Pancreas (tissue), 8 donors: ENCODE measurements around the gene S100A9. TPM values are rescaled to one million over a fixed set of nuclear protein-coding genes. Genes with fewer than 3 reads are reported as not detected.

ENCODE experiments used
- polyA plus RNA-seq, 2 donors: library from polyadenylated mRNA; stranded (reverse); fragments of 200-250 nt; gene quantifications; one replicate each; pipeline ENCODE4 v1.2.3, GENCODE V29; 2013
- total RNA-seq, 6 donors: library from RNA; stranded (reverse); fragmentation: NEBNext Ultra II Directional in 4 of 6; extraction: Animal tissue kit (Norgen Biotek cat#: 25700) in 4 of 6; gene quantifications; one replicate each; pipeline versions ENCODE4 v1.2.1 to v1.2.4, GENCODE V29; 2021 to 2023
- donor health status: healthy with polysubstance abuse.
- donor health status: DM: no; HTN: no; CAD: no; lungs with moderate emphysema.
- donor health status: DM: no; HTN: no; CAD: no.
- donor health status: Bipolar disorder and iron deficiency.
- donor health status: DM: yes; HTN: yes; CAD: no.
- donor health status: DM: no; HTN: no; CAD: no.
- donor health status: DM: no; HTN: no; CAD: no.
- donor health status: DM: yes; HTN: yes; CAD: no.

Gene S100A9
- total and polyA plus RNA-seq, 8 donors = 3.9 to 79.6 (median 36.8) TPM

Other genes with a start within 250 kb of the S100A9 start
- under 1 TPM in 1 of 6 donors, not detected in 5; 0.35 TPM for gene SPRR2F, start 244.3 kb upstream of the S100A9 start, total RNA-seq
- gene SPRR2F, start 244.3 kb upstream of the S100A9 start, polyA plus RNA-seq = not detected
- not detected for gene SPRR2G, start 207.0 kb upstream of the S100A9 start, total RNA-seq
- gene SPRR2G, start 207.0 kb upstream of the S100A9 start, polyA plus RNA-seq = not detected
- not detected for gene LELP1, start 154.4 kb upstream of the S100A9 start, total RNA-seq
- gene LELP1, start 154.4 kb upstream of the S100A9 start, polyA plus RNA-seq = not detected
- not detected for gene PRR9, start 140.3 kb upstream of the S100A9 start, total RNA-seq
- gene PRR9, start 140.3 kb upstream of the S100A9 start, polyA plus RNA-seq = not detected
- gene LORICRIN, start 98.2 kb upstream of the S100A9 start, total RNA-seq = not detected
- not detected for gene LORICRIN, start 98.2 kb upstream of the S100A9 start, polyA plus RNA-seq
- gene PGLYRP3, start 44.9 kb upstream of the S100A9 start, total RNA-seq = not detected
- gene PGLYRP3, start 44.9 kb upstream of the S100A9 start, polyA plus RNA-seq = not detected
- gene PGLYRP4, start 9.0 kb upstream of the S100A9 start, total RNA-seq = under 1 TPM in 1 of 6 donors, not detected in 5; 0.37 TPM
- not detected for gene PGLYRP4, start 9.0 kb upstream of the S100A9 start, polyA plus RNA-seq
- 1 to 10 TPM in 3 of 6 donors, under 1 TPM in 2, not detected in 1; 0.44 to 3.3 (median 1.1) TPM for gene S100A12, start 17.8 kb downstream of the S100A9 start, total RNA-seq
- 1 to 10 TPM; 2.6 to 5.2 TPM for gene S100A12, start 17.8 kb downstream of the S100A9 start, polyA plus RNA-seq
- gene S100A8, start 33.2 kb downstream of the S100A9 start, total RNA-seq = 10 to 100 TPM in 3 of 6 donors, 1 to 10 TPM in 3; 2.0 to 36.1 (median 12.1) TPM
- 10 to 100 TPM; 26.1 to 41.9 TPM for gene S100A8, start 33.2 kb downstream of the S100A9 start, polyA plus RNA-seq
- gene S100A7A, start 58.7 kb downstream of the S100A9 start, total RNA-seq = not detected
- not detected for gene S100A7A, start 58.7 kb downstream of the S100A9 start, polyA plus RNA-seq
- gene S100A7, start 102.8 kb downstream of the S100A9 start, total RNA-seq = not detected
- not detected for gene S100A7, start 102.8 kb downstream of the S100A9 start, polyA plus RNA-seq
- 100 to 1,000 TPM in 2 of 6 donors, 10 to 100 TPM in 4; 21.4 to 264 (median 61.8) TPM for gene S100A6, start 178.1 kb downstream of the S100A9 start, total RNA-seq
- gene S100A6, start 178.1 kb downstream of the S100A9 start, polyA plus RNA-seq = 100 to 1,000 TPM; 304 to 495 TPM
- not detected for gene S100A5, start 183.1 kb downstream of the S100A9 start, total RNA-seq
- gene S100A5, start 183.1 kb downstream of the S100A9 start, polyA plus RNA-seq = not detected
- gene S100A4, start 188.0 kb downstream of the S100A9 start, total RNA-seq = 10 to 100 TPM in 4 of 6 donors, 1 to 10 TPM in 2; 5.0 to 40.9 (median 24.4) TPM
- 100 to 1,000 TPM in 1 of 2 donors, 10 to 100 TPM in 1; 88.6 to 149 TPM for gene S100A4, start 188.0 kb downstream of the S100A9 start, polyA plus RNA-seq
- under 1 TPM in 3 of 6 donors, not detected in 3; 0.20 to 0.70 (median 0.66) TPM for gene S100A3, start 191.4 kb downstream of the S100A9 start, total RNA-seq
- gene S100A3, start 191.4 kb downstream of the S100A9 start, polyA plus RNA-seq = 1 to 10 TPM in 1 of 2 donors, under 1 TPM in 1; 0.38 to 1.1 TPM
- 1 to 10 TPM in 1 of 6 donors, under 1 TPM in 3, not detected in 2; 0.60 to 2.1 (median 0.68) TPM for gene S100A2, start 208.0 kb downstream of the S100A9 start, total RNA-seq
- 1 to 10 TPM; 1.9 to 2.8 TPM for gene S100A2, start 208.0 kb downstream of the S100A9 start, polyA plus RNA-seq